Measurements from ENCODE around the gene PSMC3. TPM values are rescaled to one million over a fixed set of nuclear protein-coding genes. Genes with fewer than 3 reads are reported as not detected.

PSMC3 gene
- polyA plus RNA-seq, 3 donors = 44.1 to 97.4 (median 89.5) TPM

- H3K9ac ChIP-seq (ENCODE audit: insufficient read depth, low read length, poor library complexity, severe bottlenecking) = no peak overlapping the region
- no peak for DNase-seq
- peaks cover 26% of the 10 kb centered on the region for H3K4me1 Mint-ChIP-seq
Measured at GRCh38 chr11:47410370-47411264, 15.6 kb downstream of the PSMC3 start.

More at GRCh38 chr11:47410370-47411264, 15.6 kb downstream of the PSMC3 start:
- H3K36me3 Mint-ChIP-seq = peaks cover 15 to 22% of the 10 kb centered on the region in 2 donors
- no peak for TF ChIP-seq CTCF (IDR thresholded peaks at IDR 0.05)
- 96% methylated on average over 8 of the region's 12 CpGs for WGBS (ENCODE audit: insufficient coverage)
- no peaks in the 10 kb centered on the region for H3K27me3 ChIP-seq (ENCODE audit: control insufficient read depth in 2 of 2, insufficient read depth in 2 of 2, low read length in 2 of 2)
- peaks cover 0 to 3% (median 0%) of the 10 kb centered on the region in 7 donors for H3K9me3 Mint-ChIP-seq
- no peak overlapping the region for H3K27ac ChIP-seq (ENCODE audit: low read depth in 1 of 2, low read length in 2 of 2)
- H3K4me2 ChIP-seq (replicated peaks; ENCODE audit: extremely low read depth, low read length, poor library complexity, severe bottlenecking) = no peak overlapping the region
- intact Hi-C loops (cut with micrococcal nuclease) = loop anchor here in 1 of 2 donors (5.0 kb wide), 1 partner anchor 78 kb away; no protein-coding TSS in a partner anchor
- H3K4me3 ChIP-seq (replicated peaks in 1 of 3; ENCODE audit: low read depth in 2 of 3, low read length in 3 of 3) = no peak overlapping the region
- H3K79me2 ChIP-seq (ENCODE audit: insufficient read depth, low read length) = peaks cover 28% of the 10 kb centered on the region
- H3K27ac Mint-ChIP-seq = peak overlapping the region in 2 of 7 donors; percentile 33 to 53
- no peak overlapping the region for H3K4me3 Mint-ChIP-seq
- peaks cover 13 to 22% of the 10 kb centered on the region in 2 donors for H3K36me3 ChIP-seq (replicated peaks in 1 of 2; ENCODE audit: control insufficient read depth in 1 of 2, insufficient read depth in 2 of 2, low read length in 2 of 2)
- H3K9me3 ChIP-seq (replicated peaks in 1 of 2; ENCODE audit: control insufficient read depth in 1 of 2, insufficient read depth in 1 of 2, low read length in 2 of 2) = no peaks in the 10 kb centered on the region
- H4K20me1 ChIP-seq (ENCODE audit: insufficient read depth, low read length) = peaks cover 8% of the 10 kb centered on the region
- no peak overlapping the region for H2AFZ ChIP-seq (ENCODE audit: insufficient read depth, low read depth, low read length, poor library complexity, severe bottlenecking)
- no peaks in the 10 kb centered on the region for H3K27me3 Mint-ChIP-seq (ENCODE audit: low read depth in 3 of 3)
- peaks cover 28 to 40% of the 10 kb centered on the region in 2 donors for H3K4me1 ChIP-seq (ENCODE audit: control insufficient read depth in 1 of 2, insufficient read depth in 2 of 2, low read length in 2 of 2)
